ENCODE measurements around the gene SLC27A2. TPM values are rescaled to one million over a fixed set of nuclear protein-coding genes. Genes with fewer than 3 reads are reported as not detected.

The SLC27A2 gene
- total RNA-seq, 1 experiment from 2014 or later, result 8.1 TPM

GRCh38 chr15:50275908-50276307 lies 93.9 kb downstream of the SLC27A2 start:
- intact Hi-C loops (cut with micrococcal nuclease), result no loop called here
- Histone ChIP-seq H3K4me2 (ENCODE audit: low read length) (no peak overlapping the region), H2AFZ (ENCODE audit: low read length) (no peak overlapping the region), H3F3A (ENCODE audit: low read length, unreplicated experiment) (no peaks in the 10 kb centered on the region), H3K9ac (ENCODE audit: low read length) (no peak overlapping the region), H3K79me2 (ENCODE audit: low read length) (no peaks in the 10 kb centered on the region), H3K4me3 (ENCODE audit: low read length) (no peak overlapping the region), H3K9me3 (ENCODE audit: low read length) (no peaks in the 10 kb centered on the region), H3K36me3 (ENCODE audit: low read depth, low read length) (no peaks in the 10 kb centered on the region), H3K27ac (ENCODE audit: low read length) (no peak overlapping the region), H3K4me1 (ENCODE audit: insufficient read depth, low read length) (no peaks in the 10 kb centered on the region), H4K20me1 (ENCODE audit: low read length) (no peaks in the 10 kb centered on the region), H3K27me3 (ENCODE audit: low read length) (no peaks in the 10 kb centered on the region), H3K9me2 (replicated peaks; ENCODE audit: low read length) (no peaks in the 10 kb centered on the region)
- no peak for TF ChIP-seq EZH2phosphoT487 (IDR thresholded peaks at IDR 0.05; ENCODE audit: borderline replicate concordance, low read length)
- TF ChIP-seq CTCF (conservative IDR thresholded peaks at IDR 0.05; ENCODE audit: low read depth, low read length), result no peak
- no peak for TF ChIP-seq EZH2 (IDR thresholded peaks at IDR 0.05; ENCODE audit: low read length, unreplicated experiment)
- BruUV-seq (replicated peaks), result no TSS peak
- POLR2A ChIA-PET (ENCODE audit: unreplicated experiment), result no interaction called here
- CTCF ChIA-PET, result no interaction called here
- DNase-seq (no peak), ATAC-seq (no peak)

- H3K9me2 ChIP-seq (replicated peaks; ENCODE audit: low read length), result no peaks in the 10 kb centered on the region
- no peaks in the 10 kb centered on the region for H3K4me1 ChIP-seq (ENCODE audit: insufficient read depth, low read length)
- ChIA-PET CTCF (no interaction called here), POLR2A (ENCODE audit: unreplicated experiment) (no interaction called here)
- no TSS peak for BruUV-seq (replicated peaks)
- H3K27me3 ChIP-seq (ENCODE audit: low read length), result no peaks in the 10 kb centered on the region
- H3K9me3 ChIP-seq (ENCODE audit: low read length), result no peaks in the 10 kb centered on the region
- no peak overlapping the region for H2AFZ ChIP-seq (ENCODE audit: low read length)
- no peak overlapping the region for H3K4me2 ChIP-seq (ENCODE audit: low read length)
- H3K36me3 ChIP-seq (ENCODE audit: low read depth, low read length), result no peaks in the 10 kb centered on the region
- H3K79me2 ChIP-seq (ENCODE audit: low read length), result no peaks in the 10 kb centered on the region
- H3K4me3 ChIP-seq (ENCODE audit: low read length), result no peak overlapping the region
- H3F3A ChIP-seq (ENCODE audit: low read length, unreplicated experiment), result no peaks in the 10 kb centered on the region
- H3K27ac ChIP-seq (ENCODE audit: low read length), result no peak overlapping the region
- H3K9ac ChIP-seq (ENCODE audit: low read length), result no peak overlapping the region
- ATAC-seq (no peak), DNase-seq (no peak)
- intact Hi-C loops (cut with micrococcal nuclease), result no loop called here
- no peak for TF ChIP-seq CTCF (conservative IDR thresholded peaks at IDR 0.05; ENCODE audit: low read depth, low read length)
- TF ChIP-seq EZH2phosphoT487 (IDR thresholded peaks at IDR 0.05; ENCODE audit: borderline replicate concordance, low read length), result no peak
- TF ChIP-seq EZH2 (IDR thresholded peaks at IDR 0.05; ENCODE audit: low read length, unreplicated experiment), result no peak
- no peaks in the 10 kb centered on the region for H4K20me1 ChIP-seq (ENCODE audit: low read length)
These were observed 95.4 kb downstream of the SLC27A2 start for GRCh38 chr15:50277370-50277769.

GRCh38 chr15:50278496-50278895 lies 96.5 kb downstream of the SLC27A2 start:
- TF ChIP-seq CTCF (conservative IDR thresholded peaks at IDR 0.05; ENCODE audit: low read depth, low read length) (no peak), EZH2 (IDR thresholded peaks at IDR 0.05; ENCODE audit: low read length, unreplicated experiment) (no peak), EZH2phosphoT487 (IDR thresholded peaks at IDR 0.05; ENCODE audit: borderline replicate concordance, low read length) (no peak)
- Histone ChIP-seq H3K79me2 (ENCODE audit: low read length) (no peaks in the 10 kb centered on the region), H3K9me2 (replicated peaks; ENCODE audit: low read length) (no peaks in the 10 kb centered on the region), H3F3A (ENCODE audit: low read length, unreplicated experiment) (no peaks in the 10 kb centered on the region), H3K4me3 (ENCODE audit: low read length) (no peak overlapping the region), H3K36me3 (ENCODE audit: low read depth, low read length) (no peaks in the 10 kb centered on the region), H2AFZ (ENCODE audit: low read length) (no peak overlapping the region), H3K9me3 (ENCODE audit: low read length) (no peaks in the 10 kb centered on the region), H3K4me2 (ENCODE audit: low read length) (no peak overlapping the region), H4K20me1 (ENCODE audit: low read length) (no peaks in the 10 kb centered on the region), H3K9ac (ENCODE audit: low read length) (no peak overlapping the region), H3K27ac (ENCODE audit: low read length) (no peak overlapping the region), H3K27me3 (ENCODE audit: low read length) (no peaks in the 10 kb centered on the region), H3K4me1 (ENCODE audit: insufficient read depth, low read length) (no peaks in the 10 kb centered on the region)
- no TSS peak for BruUV-seq (replicated peaks)
- POLR2A ChIA-PET (ENCODE audit: unreplicated experiment), result no interaction called here
- intact Hi-C loops (cut with micrococcal nuclease), result no loop called here
- ATAC-seq (no peak), DNase-seq (no peak)
- CTCF ChIA-PET, result interaction anchor here (0.6 kb wide), 1 partner anchor 265 kb away, joined by 3 read pairs; no protein-coding TSS in a partner anchor

All from PC-3 (cell line).